WI38 (cell line): ENCODE results near the gene IZUMO2.

ENCODE experiments used
- H3K4me3 ChIP-seq: 2 replicates; pipeline ENCODE4 v1.5.1; 2011; ENCODE audit warnings: low read depth, mild to moderate bottlenecking, control low read depth, low read length
- CTCF ChIP-seq: IDR thresholded peaks from 2 replicates; pipeline ENCODE4 v1.5.1; 2012; ENCODE audit warnings: low read depth, mild to moderate bottlenecking, control low read depth, low read length

Gene IZUMO2

DNA sequence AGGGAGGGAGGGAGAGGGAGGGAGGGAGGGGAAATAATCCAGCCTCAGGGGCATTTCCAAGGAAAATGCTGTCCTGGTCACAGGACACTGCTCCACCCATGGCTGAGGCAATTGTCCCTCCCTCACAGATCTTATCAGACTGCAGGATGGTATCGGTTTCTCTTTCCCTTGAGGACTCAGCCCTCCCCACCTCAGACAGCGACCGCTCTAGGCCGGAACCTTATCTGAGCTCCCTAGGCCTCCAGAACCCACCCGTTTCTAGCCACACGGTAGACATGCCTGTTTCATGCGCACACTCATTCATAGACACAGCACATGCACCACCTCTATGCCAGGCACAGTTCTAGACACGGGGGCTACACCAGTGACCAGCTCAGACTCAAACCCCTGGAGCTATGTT lies 10.0 kb upstream of the IZUMO2 start:
- no peak overlapping the region for H3K4me3 ChIP-seq
- TF ChIP-seq CTCF, result no peak

GRCh38 chr19:50172726-50173125 lies 9.6 kb upstream of the IZUMO2 start:
- no peak for TF ChIP-seq CTCF
- no peak overlapping the region for H3K4me3 ChIP-seq

GRCh38 chr19:50171752-50172151 lies 8.7 kb upstream of the IZUMO2 start:
- H3K4me3 ChIP-seq, result no peak overlapping the region
- TF ChIP-seq CTCF, result no peak

DNA sequence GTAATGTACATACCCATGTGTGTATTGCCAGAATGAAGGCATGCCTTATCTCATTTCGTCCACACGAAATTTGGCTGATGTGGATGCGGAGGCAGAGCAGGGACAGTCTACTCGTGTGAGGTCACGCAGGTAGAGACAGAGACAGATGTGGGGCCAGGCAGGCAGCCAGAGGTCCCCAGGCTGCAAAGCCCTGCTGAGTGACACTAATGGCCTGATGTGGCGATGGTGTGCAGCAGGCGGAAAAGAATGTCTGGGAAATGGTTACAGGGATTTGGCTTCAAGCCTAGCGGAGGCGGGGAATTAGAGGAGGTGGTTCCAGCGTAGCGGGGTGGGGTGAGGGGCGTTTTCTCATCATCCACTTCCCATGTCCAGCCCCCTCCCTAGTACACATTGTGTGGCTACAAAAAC lies 4.2 kb upstream of the IZUMO2 start:
- H3K4me3 ChIP-seq, result no peak overlapping the region
- TF ChIP-seq CTCF, result no peak

DNA sequence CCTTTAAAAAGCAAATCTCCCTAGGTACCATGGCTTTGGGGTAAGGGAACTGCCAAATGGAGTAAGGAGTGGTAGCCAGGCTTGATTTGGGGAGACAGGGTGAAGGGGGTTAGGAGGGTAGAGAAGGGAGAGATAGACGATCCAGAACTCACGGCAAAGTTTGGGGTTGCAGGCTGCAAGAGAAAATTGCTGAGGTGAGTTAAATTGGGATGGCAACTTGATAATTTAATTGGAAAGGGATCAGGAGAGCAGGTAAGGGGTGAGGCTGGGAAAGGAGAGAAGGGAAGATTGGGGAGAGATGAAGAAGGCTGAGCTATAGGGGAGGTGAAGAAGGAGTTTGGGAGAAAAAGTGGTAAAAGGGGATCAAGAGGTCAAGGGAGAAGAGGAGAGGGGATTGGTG lies 4.0 kb downstream of the IZUMO2 start:
- no peak for TF ChIP-seq CTCF
- H3K4me3 ChIP-seq, result no peak overlapping the region

DNA sequence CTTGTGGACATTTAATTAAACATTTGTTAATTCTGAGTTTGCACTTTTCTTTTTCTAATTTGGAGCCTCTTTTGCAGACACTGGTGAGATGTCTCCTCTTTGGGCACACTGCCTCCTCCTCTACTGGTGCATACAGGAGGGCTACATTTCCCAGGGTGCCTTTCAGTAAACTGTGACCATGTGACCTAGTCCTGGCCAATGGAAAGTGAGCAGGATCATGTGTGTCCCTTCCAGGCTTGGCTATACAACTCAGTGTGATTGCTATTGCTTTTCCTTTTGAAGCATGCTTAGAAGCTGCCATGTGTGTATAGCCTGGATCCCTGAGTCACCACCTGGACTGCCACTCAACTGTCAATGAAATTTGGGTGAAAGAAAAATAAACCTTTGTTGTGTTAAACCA lies 4.5 kb downstream of the IZUMO2 start:
- TF ChIP-seq CTCF, result no peak
- H3K4me3 ChIP-seq, result no peak overlapping the region

DNA sequence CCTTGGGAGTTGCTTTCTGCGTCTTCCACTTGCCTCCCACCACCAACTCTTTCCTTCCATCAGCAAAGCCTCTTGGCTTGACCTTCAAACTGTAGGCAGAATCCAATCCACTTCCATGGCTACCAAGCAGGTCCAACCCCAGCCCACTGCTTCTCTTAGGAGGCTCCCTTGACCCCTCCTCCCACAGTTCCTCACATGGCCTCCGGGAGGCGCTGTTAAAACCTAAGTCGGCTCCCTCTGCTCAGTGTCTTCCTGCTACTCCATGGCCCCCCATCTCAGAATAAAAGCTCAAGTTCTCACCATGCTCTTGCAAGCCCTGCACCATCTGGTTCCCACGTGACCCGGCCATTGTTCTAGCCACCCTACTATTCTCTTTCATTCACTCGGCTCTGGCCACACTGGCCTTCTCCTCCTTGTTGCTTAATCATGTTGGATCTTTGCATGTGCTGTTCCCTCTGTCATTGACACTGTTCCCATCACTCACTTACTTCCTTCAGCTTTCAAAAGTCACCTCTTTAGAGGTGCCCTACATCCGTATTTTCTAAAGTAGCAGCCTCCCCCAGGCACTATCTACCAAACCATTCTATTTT lies 7.5 kb downstream of the IZUMO2 start:
- no peak for TF ChIP-seq CTCF
- no peak overlapping the region for H3K4me3 ChIP-seq
